Keratinocyte (primary cell): ENCODE results near the gene LSM5. TPM values are rescaled to one million over a fixed set of nuclear protein-coding genes. Genes with fewer than 3 reads are reported as not detected.

Experiments used
- DNase-seq: peaks from one replicate; pipeline ENCODE4 v3.0.0-alpha.2; 2011; ENCODE audit warnings: low read depth, missing footprints, low spot score
- FAIRE-seq: peaks from 2 replicates; lab custom pipeline; 2011; peaks lifted over from hg19 to GRCh38; lab: Jason Lieb, UNC
- H2AFZ ChIP-seq: 2 replicates; pipeline ENCODE4 v1.6.0; 2012; ENCODE audit warnings: low read length, control low read depth, inconsistent platforms; ENCODE audit not compliant: control insufficient read depth
- H3K27ac ChIP-seq: 2 replicates; pipeline ENCODE4 v1.5.1; 2011; ENCODE audit warnings: low read length; ENCODE audit not compliant: control insufficient read depth, insufficient read depth
- H3K27me3 ChIP-seq: 3 replicates; pipeline ENCODE4 v1.6.0; 2011; ENCODE audit warnings: low read length; ENCODE audit not compliant: control insufficient read depth, insufficient read depth; ENCODE audit errors: extremely low read depth
- H3K36me3 ChIP-seq, 2 experiments: 2 replicates in 1 of 2; 3 replicates in 1 of 2; pipeline ENCODE4 v1.5.1; 2011; ENCODE audit warnings: low read length in 2 of 2, mild to moderate bottlenecking in 1 of 2; ENCODE audit not compliant: control insufficient read depth in 2 of 2, insufficient read depth in 2 of 2; ENCODE audit errors: extremely low read depth in 1 of 2
- H3K4me1 ChIP-seq: 3 replicates; pipeline ENCODE4 v1.5.1; 2011; ENCODE audit warnings: low read length; ENCODE audit not compliant: control insufficient read depth, insufficient read depth; ENCODE audit errors: extremely low read depth
- H3K4me2 ChIP-seq: 3 replicates; pipeline ENCODE4 v1.6.0; 2011; ENCODE audit warnings: low read depth, low read length; ENCODE audit not compliant: control insufficient read depth, insufficient read depth; ENCODE audit errors: extremely low read depth
- H3K4me3 ChIP-seq, 3 experiments: fragments of 200-600 bp in 1 of 3; sonication (generic) in 1 of 3; 2 replicates in 2 of 3; 3 replicates in 1 of 3; pipeline ENCODE4 v1.5.1; 2011 to 2016; ENCODE audit warnings: low read length in 3 of 3, mild to moderate bottlenecking in 3 of 3, control low read depth in 2 of 3, inconsistent platforms in 1 of 3, low read depth in 1 of 3, mixed read lengths in 1 of 3, mixed run types in 1 of 3, moderate library complexity in 1 of 3; ENCODE audit not compliant: control insufficient read depth in 2 of 3, insufficient read depth in 2 of 3; ENCODE audit errors: extremely low read depth in 1 of 3
- H3K79me2 ChIP-seq: 2 replicates; pipeline ENCODE4 v1.6.0; 2012; ENCODE audit warnings: low read length; ENCODE audit not compliant: control insufficient read depth, insufficient read depth
- H3K9ac ChIP-seq: 3 replicates; pipeline ENCODE4 v1.6.0; 2011; ENCODE audit warnings: low read length; ENCODE audit not compliant: control insufficient read depth, insufficient read depth; ENCODE audit errors: extremely low read depth
- H3K9me1 ChIP-seq: 3 replicates; pipeline ENCODE4 v1.6.0; 2011; ENCODE audit warnings: low read length; ENCODE audit not compliant: control insufficient read depth, insufficient read depth; ENCODE audit errors: extremely low read depth
- H3K9me3 ChIP-seq: 2 replicates; pipeline ENCODE4 v1.5.1; 2012; ENCODE audit warnings: low read depth, low read length; ENCODE audit not compliant: control insufficient read depth
- H4K20me1 ChIP-seq: 3 replicates; pipeline ENCODE4 v1.6.0; 2011; ENCODE audit warnings: low read length; ENCODE audit not compliant: control insufficient read depth, insufficient read depth; ENCODE audit errors: extremely low read depth
- EZH2 ChIP-seq: IDR thresholded peaks from one replicate; pipeline ENCODE4 v1.6.1; 2012; ENCODE audit warnings: inconsistent platforms, mild to moderate bottlenecking, low read length, moderate library complexity
- dilution Hi-C: fragments of 300-500 bp; cut with MboI; formaldehyde crosslinking; loops from one replicate; pipeline ENCODE4 v1.7.0; 2020; ENCODE audit warnings: low sequenced_read_pairs; ENCODE audit not compliant: extremely low pct_ligation_motif_present
- polyA minus RNA-seq, 3 experiments: library from RNA; depleted of rRNA, polyadenylated mRNA; stranded (reverse); fragments of >200 nt; gene quantifications; 1 replicate in 1 of 3; 2 replicates in 1 of 3; 3 replicates in 1 of 3; pipeline ENCODE4 v1.2.3, GENCODE V29; 2011
- polyA plus RNA-seq, 5 experiments: library from polyadenylated mRNA; depleted of rRNA in 3 of 5; stranded (reverse) in 3 of 5; stranded (forward) in 1 of 5; unstranded in 1 of 5; fragments of >200 nt; gene quantifications; 1 replicate in 1 of 5; 2 replicates in 3 of 5; 3 replicates in 1 of 5; pipeline versions ENCODE4 v1.2.1 to v1.2.3, GENCODE V29; 2011 to 2012; ENCODE audit warnings: missing spikeins in 2 of 5, low read depth in 1 of 5, low replicate concordance in 1 of 5
- TF ChIP-seq, protein P1 (sequence below), 3 experiments: IDR thresholded peaks in 1 of 3; conservative IDR thresholded peaks in 1 of 3; optimal IDR thresholded peaks in 1 of 3; 2 replicates in 2 of 3; 3 replicates in 1 of 3; pipeline versions ENCODE3 to v1.5.1; 2011; ENCODE audit warnings: low read length in 3 of 3, mild to moderate bottlenecking in 3 of 3, moderate library complexity in 2 of 3, control low read depth in 1 of 3, inconsistent platforms in 1 of 3; ENCODE audit not compliant: insufficient read depth in 2 of 3; ENCODE audit errors: extremely low read depth in 1 of 3

Gene LSM5
- 27.0 to 90.2 TPM (median 35.1 TPM) in 3 replicates for polyA plus RNA-seq
- polyA plus RNA-seq (2011; ENCODE audit: low read depth) = 35.6 TPM
- 43.1 and 56.6 TPM in 2 replicates for polyA plus RNA-seq (2011; cell fraction: cytosol; rRNA removed)
- 10.3 and 29.9 TPM in 2 replicates for polyA plus RNA-seq (2011; cell fraction: nucleus; rRNA removed)
- 42.2 and 61.6 TPM in 2 replicates for polyA plus RNA-seq (2012; ENCODE audit: low replicate concordance)
- polyA minus RNA-seq = 0.43 to 12.3 TPM (median 4.2 TPM) in 3 replicates
- polyA minus RNA-seq (2011; cell fraction: cytosol; rRNA and poly(A)+ RNA removed) = 9.6 TPM
- 2.4 and 2.9 TPM in 2 replicates for polyA minus RNA-seq (2011; cell fraction: nucleus; rRNA and poly(A)+ RNA removed)

DNA sequence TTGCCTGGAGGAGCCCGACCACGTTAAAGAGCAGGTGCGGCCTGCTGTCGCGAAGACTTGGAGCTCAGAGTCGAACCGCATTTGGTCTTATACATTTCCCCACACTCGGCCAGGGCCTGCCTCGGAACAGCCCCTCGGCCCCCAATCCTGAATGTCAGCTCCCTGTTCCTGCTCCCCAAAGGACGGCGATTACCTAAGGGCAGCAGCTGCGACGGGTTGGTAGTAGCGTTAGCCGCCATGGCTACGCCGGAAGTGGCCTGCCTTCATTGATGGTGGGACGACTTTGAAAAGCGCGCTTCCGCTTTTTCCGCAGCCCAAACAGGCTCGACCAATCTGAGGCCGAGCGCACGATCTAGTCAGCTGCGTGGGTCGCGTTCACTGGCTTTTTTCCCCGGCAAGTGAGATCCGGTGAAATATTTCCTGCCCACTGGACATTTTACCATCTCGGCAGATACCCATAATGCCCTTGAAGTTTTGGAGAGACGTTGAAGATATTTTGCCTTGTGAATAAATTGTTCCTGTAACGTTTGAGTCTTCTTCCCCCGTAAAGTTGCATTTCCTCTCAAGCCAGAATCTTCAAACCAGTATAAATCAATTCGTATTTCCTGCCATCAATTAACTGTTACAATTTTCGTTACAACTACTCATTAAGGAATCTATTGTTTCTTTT is at the start of gene LSM5:
Gene LSM5 (minus strand): TSS at position 254 of the 670 bp plus-strand sequence. CDS start 15 bp downstream, at position 239.
- Histone ChIP-seq H3K4me3 (peak within 1 kb of the TSS; percentile 53 to 72 (median 71)), H2AFZ (peak within 1 kb of the TSS; percentile 91), H3K27ac (peak within 1 kb of the TSS; percentile 81), H3K9ac (peak within 1 kb of the TSS; percentile 86), H3K9me1 (no peaks in the 10 kb centered on the region), H3K9me3 (no peaks in the 10 kb centered on the region), H4K20me1 (no peaks in the 10 kb centered on the region), H3K27me3 (no peaks in the 10 kb centered on the region), H3K4me1 (no peaks in the 10 kb centered on the region), H3K79me2 (peaks cover 20% of the 10 kb centered on the region), H3K36me3 (peaks cover 2 to 8% of the 10 kb centered on the region in 2 experiments), H3K4me2 (peak within 1 kb of the TSS; percentile 77)
- DNase-seq (no peak), FAIRE-seq (peak; percentile 71)
- no peak for TF ChIP-seq EZH2
- dilution Hi-C loops = no loop called here

DNA sequence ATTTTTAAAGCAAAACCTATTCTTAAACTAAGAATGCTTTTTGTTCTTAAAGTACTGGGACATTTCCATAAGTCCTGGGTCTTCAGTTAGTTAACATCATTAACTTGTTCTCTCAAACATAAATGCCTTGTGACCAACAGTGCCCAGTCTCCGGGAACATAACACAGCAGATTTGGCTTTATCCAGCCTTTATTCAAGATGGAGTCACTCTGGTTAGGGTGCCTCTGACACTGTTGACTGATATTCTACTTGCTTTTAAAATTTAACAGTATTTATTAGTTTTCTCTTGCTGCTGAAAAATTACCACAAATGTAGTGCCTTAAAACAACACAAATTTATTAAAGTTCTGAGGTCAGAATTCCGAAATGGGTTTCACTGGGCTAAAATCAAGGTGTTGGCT is 49.2 kb upstream of the LSM5 start:
- peaks cover 9% of the 10 kb centered on the region for H3K4me1 ChIP-seq
- no peaks in the 10 kb centered on the region for H3K27me3 ChIP-seq
- peaks cover 2 to 5% of the 10 kb centered on the region in 2 experiments for H3K36me3 ChIP-seq
- DNase-seq (no peak), FAIRE-seq (no peak)
- no peaks in the 10 kb centered on the region for H3K9me3 ChIP-seq
- peaks cover 3% of the 10 kb centered on the region for H3K9me1 ChIP-seq
- no peak overlapping the region for H3K4me3 ChIP-seq
- no peak overlapping the region for H3K27ac ChIP-seq
- H4K20me1 ChIP-seq = peaks cover 6% of the 10 kb centered on the region
- no peak overlapping the region for H3K4me2 ChIP-seq
- H3K9ac ChIP-seq = no peak overlapping the region
- dilution Hi-C loops = no loop called here
- H2AFZ ChIP-seq = no peak overlapping the region
- H3K79me2 ChIP-seq = peaks cover 34% of the 10 kb centered on the region
- TF ChIP-seq EZH2 = no peak
- TF ChIP-seq, protein P1, sequence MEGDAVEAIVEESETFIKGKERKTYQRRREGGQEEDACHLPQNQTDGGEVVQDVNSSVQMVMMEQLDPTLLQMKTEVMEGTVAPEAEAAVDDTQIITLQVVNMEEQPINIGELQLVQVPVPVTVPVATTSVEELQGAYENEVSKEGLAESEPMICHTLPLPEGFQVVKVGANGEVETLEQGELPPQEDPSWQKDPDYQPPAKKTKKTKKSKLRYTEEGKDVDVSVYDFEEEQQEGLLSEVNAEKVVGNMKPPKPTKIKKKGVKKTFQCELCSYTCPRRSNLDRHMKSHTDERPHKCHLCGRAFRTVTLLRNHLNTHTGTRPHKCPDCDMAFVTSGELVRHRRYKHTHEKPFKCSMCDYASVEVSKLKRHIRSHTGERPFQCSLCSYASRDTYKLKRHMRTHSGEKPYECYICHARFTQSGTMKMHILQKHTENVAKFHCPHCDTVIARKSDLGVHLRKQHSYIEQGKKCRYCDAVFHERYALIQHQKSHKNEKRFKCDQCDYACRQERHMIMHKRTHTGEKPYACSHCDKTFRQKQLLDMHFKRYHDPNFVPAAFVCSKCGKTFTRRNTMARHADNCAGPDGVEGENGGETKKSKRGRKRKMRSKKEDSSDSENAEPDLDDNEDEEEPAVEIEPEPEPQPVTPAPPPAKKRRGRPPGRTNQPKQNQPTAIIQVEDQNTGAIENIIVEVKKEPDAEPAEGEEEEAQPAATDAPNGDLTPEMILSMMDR (optimal IDR thresholded peaks at IDR 0.05 in 1 of 3, IDR thresholded peaks at IDR 0.05 in 1 of 3, conservative IDR thresholded peaks at IDR 0.05 in 1 of 3; ENCODE audit: extremely low read depth in 1 of 3, insufficient read depth in 2 of 3, low read length in 3 of 3) = no peak
